Trophoblast cell (in vitro differentiated cells and primary cell): ENCODE measurements around the gene KLF16.

ENCODE experiments used
- DNase-seq, 2 donors: peaks; one replicate each; pipeline ENCODE4 v3.0.0-alpha.2; 2016
- H2AFZ ChIP-seq: 2 replicates; pipeline ENCODE4 v1.6.1; 2013; ENCODE audit warnings: low read length, moderate library complexity, mild to moderate bottlenecking; ENCODE audit not compliant: insufficient read depth, poor library complexity
- H2AK5ac ChIP-seq: 2 replicates; pipeline ENCODE4 v1.6.1; 2013; ENCODE audit warnings: mild to moderate bottlenecking, low read length
- H2BK120ac ChIP-seq: 2 replicates; pipeline ENCODE4 v1.6.1; 2013; ENCODE audit warnings: low read length, mild to moderate bottlenecking, moderate library complexity; ENCODE audit not compliant: insufficient read depth, poor library complexity
- H2BK12ac ChIP-seq: 2 replicates; pipeline ENCODE4 v1.6.1; 2013; ENCODE audit warnings: mild to moderate bottlenecking, low read length, moderate library complexity
- H2BK5ac ChIP-seq: 2 replicates; pipeline ENCODE4 v1.6.1; 2013; ENCODE audit warnings: low read length, low read depth, moderate library complexity, mild to moderate bottlenecking; ENCODE audit not compliant: poor library complexity
- H3K14ac ChIP-seq: 2 replicates; pipeline ENCODE4 v1.6.1; 2013; ENCODE audit warnings: mild to moderate bottlenecking, low read length
- H3K18ac ChIP-seq: 2 replicates; pipeline ENCODE4 v1.6.1; 2013; ENCODE audit warnings: mild to moderate bottlenecking, low read length
- H3K23ac ChIP-seq: 2 replicates; pipeline ENCODE4 v1.6.1; 2013; ENCODE audit warnings: low read length
- H3K27ac ChIP-seq: 2 replicates; pipeline ENCODE4 v1.5.1; 2013; ENCODE audit warnings: low read depth, mild to moderate bottlenecking, inconsistent platforms, low read length, moderate library complexity
- H3K27me3 ChIP-seq: 2 replicates; pipeline ENCODE4 v1.6.1; 2013; ENCODE audit warnings: inconsistent platforms, mild to moderate bottlenecking, low read length, moderate library complexity; ENCODE audit not compliant: insufficient read depth
- H3K36me3 ChIP-seq, 2 experiments: 1 replicate in 1 of 2; 2 replicates in 1 of 2; pipeline ENCODE4 v1.6.1; 2013; ENCODE audit warnings: low read length in 2 of 2, mild to moderate bottlenecking in 2 of 2, moderate library complexity in 1 of 2; ENCODE audit not compliant: insufficient read depth in 2 of 2, control insufficient read depth in 1 of 2
- H3K4ac ChIP-seq: 2 replicates; pipeline ENCODE4 v1.6.1; 2013; ENCODE audit warnings: low read depth, mild to moderate bottlenecking, low read length, moderate library complexity
- H3K4me1 ChIP-seq, 2 experiments: 1 replicate in 1 of 2; 2 replicates in 1 of 2; pipeline ENCODE4 v1.6.1; 2013; ENCODE audit warnings: low read length in 2 of 2, mild to moderate bottlenecking in 2 of 2, moderate library complexity in 1 of 2; ENCODE audit not compliant: insufficient read depth in 2 of 2, control insufficient read depth in 1 of 2
- H3K4me2 ChIP-seq: 2 replicates; pipeline ENCODE4 v1.6.1; 2013; ENCODE audit warnings: inconsistent platforms, mild to moderate bottlenecking, low read length, moderate library complexity
- H3K4me3 ChIP-seq: 2 replicates; pipeline ENCODE4 v1.5.1; 2013; ENCODE audit warnings: mild to moderate bottlenecking, low read depth, low read length, inconsistent platforms
- H3K79me1 ChIP-seq: one replicate; pipeline ENCODE4 v1.6.1; 2013; ENCODE audit warnings: low read length
- H3K79me2 ChIP-seq: 2 replicates; pipeline ENCODE4 v1.6.1; 2013; ENCODE audit warnings: low read length, mild to moderate bottlenecking; ENCODE audit not compliant: control insufficient read depth, insufficient read depth, poor library complexity
- H3K9ac ChIP-seq: 2 replicates; pipeline ENCODE4 v1.6.1; 2013; ENCODE audit warnings: mild to moderate bottlenecking, low read length
- H3K9me3 ChIP-seq: 2 replicates; pipeline ENCODE4 v1.6.1; 2013; ENCODE audit warnings: low read depth, mild to moderate bottlenecking, control low read depth, inconsistent platforms, low read length; ENCODE audit not compliant: insufficient read depth
- H4K12ac ChIP-seq: 2 replicates; pipeline ENCODE4 v1.6.1; 2013; ENCODE audit warnings: low read depth, mild to moderate bottlenecking, low read length, moderate library complexity
- H4K8ac ChIP-seq: 2 replicates; pipeline ENCODE4 v1.6.1; 2013; ENCODE audit warnings: low read depth, mild to moderate bottlenecking, low read length, moderate library complexity
- H4K91ac ChIP-seq: one replicate; pipeline ENCODE4 v1.6.1; 2013; ENCODE audit warnings: low read depth, mild to moderate bottlenecking, low read length, moderate library complexity
- WGBS: extraction: QIAGEN DNeasy Blood & Tissue Kit; methylation state at CpG from one replicate; pipeline ENCODE4 v1.1.7; 2013; ENCODE audit warnings: missing lambda C conversion rate; ENCODE audit not compliant: insufficient read length, insufficient coverage; ENCODE audit errors: extremely low coverage; 5-methylcytosine and 5-hydroxymethylcytosine counted together

KLF16 gene

DNA sequence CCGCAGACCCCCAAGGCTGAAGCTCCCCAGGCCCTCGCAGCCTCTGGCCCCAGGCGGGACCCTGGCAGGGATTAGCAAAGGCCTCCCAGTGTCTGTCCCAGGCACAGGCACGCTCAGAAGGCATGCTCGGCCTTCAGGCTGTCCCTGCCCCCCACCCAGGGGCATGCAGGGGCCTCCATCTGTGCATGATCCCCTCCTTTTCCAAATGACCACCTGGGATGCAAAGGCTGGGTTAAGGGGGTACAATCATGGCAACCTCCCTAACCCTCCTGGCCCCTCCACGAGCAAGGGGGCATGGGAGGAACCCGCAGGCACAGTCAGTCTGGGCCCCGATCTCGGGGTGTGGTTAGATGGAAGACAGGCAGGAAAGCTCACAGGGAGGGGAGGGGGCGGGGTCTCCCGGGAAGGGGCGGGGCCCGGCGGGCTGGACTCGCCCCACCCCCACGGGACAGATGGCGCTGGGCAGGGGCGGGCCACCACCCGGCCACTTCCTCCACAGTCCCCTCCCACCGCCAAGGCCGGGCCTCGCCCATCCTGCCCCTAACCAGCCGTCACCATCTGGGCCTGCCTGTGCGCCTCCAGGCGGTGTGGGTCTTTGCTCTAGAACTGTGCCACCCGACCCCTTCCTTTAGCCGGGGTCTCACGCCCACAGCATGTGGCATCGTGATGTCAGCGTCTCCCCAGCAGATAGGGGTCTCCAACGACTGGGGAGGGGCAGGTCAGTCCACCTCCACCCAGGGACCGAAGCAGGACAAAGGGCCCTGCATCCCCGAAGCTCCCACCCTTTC is 8.1 kb downstream of the KLF16 start:
- Histone ChIP-seq H3K36me3 (peaks cover 0 to 3% of the 10 kb centered on the region in 2 experiments), H3K9me3 (peaks cover 3% of the 10 kb centered on the region), H3K4me1 (peaks cover 22 to 24% of the 10 kb centered on the region in 2 experiments), H3K14ac (peak overlapping the region; percentile 61), H3K9ac (peak overlapping the region; percentile 31), H4K91ac (peak overlapping the region; percentile 69), H2BK120ac (no peak overlapping the region), H3K4ac (no peak overlapping the region), H3K27ac (peak overlapping the region; percentile 37), H3K79me1 (peaks cover 4% of the 10 kb centered on the region), H2AFZ (peak overlapping the region; percentile 55), H2AK5ac (peak overlapping the region; percentile 50), H4K12ac (peak overlapping the region; percentile 40), H2BK12ac (peak overlapping the region; percentile 10), H3K79me2 (peaks cover 3% of the 10 kb centered on the region), H3K4me3 (no peak overlapping the region), H3K18ac (peak overlapping the region; percentile 60), H2BK5ac (peak overlapping the region; percentile 26), H4K8ac (peak overlapping the region; percentile 62), H3K27me3 (no peaks in the 10 kb centered on the region), H3K23ac (no peak overlapping the region), H3K4me2 (peak overlapping the region; percentile 40)
- WGBS: no CpG with 5 or more reads among the region's 33 CpGs
- DNase-seq: peak; percentile 62 to 71

- Histone ChIP-seq H4K91ac (peak overlapping the region; percentile 69), H4K8ac (peak overlapping the region; percentile 62), H2BK12ac (peak overlapping the region; percentile 10), H2AK5ac (no peak overlapping the region), H3K9ac (no peak overlapping the region), H2BK120ac (no peak overlapping the region), H4K12ac (peak overlapping the region; percentile 40), H3K4me1 (peaks cover 20 to 21% of the 10 kb centered on the region in 2 experiments), H2BK5ac (peak overlapping the region; percentile 26), H3K14ac (no peak overlapping the region), H2AFZ (peak overlapping the region; percentile 30), H3K27ac (peak overlapping the region; percentile 37), H3K23ac (no peak overlapping the region), H3K4ac (no peak overlapping the region), H3K79me2 (peaks cover 2% of the 10 kb centered on the region), H3K79me1 (peaks cover 4% of the 10 kb centered on the region), H3K36me3 (peaks cover 0 to 3% of the 10 kb centered on the region in 2 experiments), H3K4me2 (no peak overlapping the region), H3K4me3 (no peak overlapping the region), H3K9me3 (peaks cover 3% of the 10 kb centered on the region), H3K27me3 (no peaks in the 10 kb centered on the region), H3K18ac (peak overlapping the region; percentile 60)
- WGBS: no CpG with 5 or more reads among the region's 37 CpGs
- DNase-seq: no peak
Measured at GRCh38 chr19:1854542-1855039, 8.8 kb downstream of the KLF16 start.

- Histone ChIP-seq H2BK120ac (no peak overlapping the region), H3K36me3 (peaks cover 0 to 3% of the 10 kb centered on the region in 2 experiments), H3K14ac (no peak overlapping the region), H2BK12ac (no peak overlapping the region), H2BK5ac (no peak overlapping the region), H3K9me3 (peaks cover 3% of the 10 kb centered on the region), H3K4me3 (no peak overlapping the region), H3K4me2 (no peak overlapping the region), H3K4ac (no peak overlapping the region), H3K9ac (no peak overlapping the region), H4K8ac (no peak overlapping the region), H3K23ac (no peak overlapping the region), H2AK5ac (no peak overlapping the region), H2AFZ (no peak overlapping the region), H3K18ac (no peak overlapping the region), H3K79me1 (peaks cover 4% of the 10 kb centered on the region), H4K91ac (no peak overlapping the region), H3K27me3 (no peaks in the 10 kb centered on the region), H3K79me2 (peaks cover 2% of the 10 kb centered on the region), H3K4me1 (peaks cover 20 to 21% of the 10 kb centered on the region in 2 experiments), H3K27ac (no peak overlapping the region), H4K12ac (no peak overlapping the region)
- no CpG with 5 or more reads among the region's 16 CpGs for WGBS
- no peak for DNase-seq
Measured at GRCh38 chr19:1854039-1854541, 9.3 kb downstream of the KLF16 start.

- no peak overlapping the region for H3K23ac ChIP-seq
- H2BK120ac ChIP-seq: no peak overlapping the region
- peak overlapping the region; percentile 64 for H3K4ac ChIP-seq
- WGBS: no CpG with 5 or more reads among the region's 27 CpGs
- no peak overlapping the region for H3K4me2 ChIP-seq
- H2AFZ ChIP-seq: no peak overlapping the region
- H3K27ac ChIP-seq: no peak overlapping the region
- H4K91ac ChIP-seq: no peak overlapping the region
- peak; percentile 90 to 94 for DNase-seq
- peaks cover 3% of the 10 kb centered on the region for H3K9me3 ChIP-seq
- peak overlapping the region; percentile 67 for H4K8ac ChIP-seq
- H2BK5ac ChIP-seq: no peak overlapping the region
- H3K79me1 ChIP-seq: peaks cover 5% of the 10 kb centered on the region
- no peak overlapping the region for H2AK5ac ChIP-seq
- peak overlapping the region; percentile 1 for H3K18ac ChIP-seq
- H3K36me3 ChIP-seq: peaks cover 0 to 3% of the 10 kb centered on the region in 2 experiments
- no peak overlapping the region for H3K4me3 ChIP-seq
- no peak overlapping the region for H2BK12ac ChIP-seq
- no peaks in the 10 kb centered on the region for H3K27me3 ChIP-seq
- H3K14ac ChIP-seq: no peak overlapping the region
- H3K9ac ChIP-seq: no peak overlapping the region
- peaks cover 20 to 21% of the 10 kb centered on the region in 2 experiments for H3K4me1 ChIP-seq
- peak overlapping the region; percentile 39 for H4K12ac ChIP-seq
- peaks cover 2% of the 10 kb centered on the region for H3K79me2 ChIP-seq
Measured at GRCh38 chr19:1853295-1854038, 9.9 kb downstream of the KLF16 start.
